HepG2 (cell line): ENCODE results near the gene MIF. TPM values are rescaled to one million over a fixed set of nuclear protein-coding genes. Genes with fewer than 3 reads are reported as not detected.

Experiments used
- ADNP ChIP-seq: sonication (generic); formaldehyde crosslinking; IDR thresholded peaks from 2 replicates; pipeline ENCODE4 v1.4.0; 2020; ENCODE audit warnings: missing genetic modification reagents
- CHD2 ChIP-seq: IDR thresholded peaks from 2 replicates; pipeline ENCODE4 v1.6.1; 2011; ENCODE audit warnings: low read depth, low read length, improper control_type of control experiment
- EEA1 ChIP-seq: sonication (generic); formaldehyde crosslinking; IDR thresholded peaks from 2 replicates; pipeline ENCODE4 v1.5.1; 2020; ENCODE audit warnings: mild to moderate bottlenecking, missing genetic modification reagents, borderline replicate concordance
- EED ChIP-seq: sonication (generic); formaldehyde crosslinking; IDR thresholded peaks from 2 replicates; pipeline ENCODE4 v1.5.0; 2020; ENCODE audit warnings: mild to moderate bottlenecking, missing genetic modification reagents
- EHMT2 ChIP-seq: fragments of 200-600 bp; sonication (generic); IDR thresholded peaks from 2 replicates; pipeline ENCODE4 v1.7.0; 2017; ENCODE audit warnings: antibody characterized with exemption, low read depth, low read length, borderline replicate concordance
- ELF3 ChIP-seq: IDR thresholded peaks from 2 replicates; pipeline ENCODE4 v1.6.1; 2016; ENCODE audit warnings: missing genetic modification reagents, missing compliant biosample characterization
- FOXM1 ChIP-seq: sonication (generic); formaldehyde crosslinking; IDR thresholded peaks from 2 replicates; pipeline ENCODE4 v1.5.0; 2020; ENCODE audit warnings: missing genetic modification reagents
- HES4 ChIP-seq: sonication (generic); formaldehyde crosslinking; IDR thresholded peaks from 2 replicates; pipeline ENCODE4 v1.9.0; 2021; ENCODE audit warnings: mild to moderate bottlenecking, missing genetic modification reagents, borderline replicate concordance
- HOXA3 ChIP-seq: sonication (generic); formaldehyde crosslinking; IDR thresholded peaks from 2 replicates; pipeline ENCODE4 v1.5.0; 2020; ENCODE audit warnings: missing genetic modification reagents
- HOXA5 ChIP-seq: sonication (generic); formaldehyde crosslinking; IDR thresholded peaks from 2 replicates; pipeline ENCODE4 v1.4.0; 2020; ENCODE audit warnings: missing genetic modification reagents
- KAT2B ChIP-seq: fragments of 150-350 bp; IDR thresholded peaks from 2 replicates; pipeline ENCODE4 v1.6.1; 2014; ENCODE audit warnings: low read depth, low read length, borderline replicate concordance
- RFXAP ChIP-seq: sonication (generic); formaldehyde crosslinking; IDR thresholded peaks from 2 replicates; pipeline ENCODE4 v1.4.0; 2020; ENCODE audit warnings: missing genetic modification reagents, borderline replicate concordance
- STAG1 ChIP-seq: sonication (generic); formaldehyde crosslinking; IDR thresholded peaks from 2 replicates; pipeline ENCODE4 v1.4.0; 2020; ENCODE audit warnings: missing genetic modification reagents
- ZFX ChIP-seq: sonication (generic); formaldehyde crosslinking; IDR thresholded peaks from 2 replicates; pipeline ENCODE4 v1.4.0; 2020; ENCODE audit warnings: mild to moderate bottlenecking, low read depth, missing genetic modification reagents, moderate library complexity
- ZNF264 ChIP-seq: sonication (generic); formaldehyde crosslinking; IDR thresholded peaks from 2 replicates; pipeline ENCODE4 v1.4.0; 2020; ENCODE audit warnings: missing genetic modification reagents
- ZNF331 ChIP-seq: sonication (generic); formaldehyde crosslinking; IDR thresholded peaks from 2 replicates; pipeline ENCODE4 v1.4.0; 2020; ENCODE audit warnings: missing genetic modification reagents
- ZNF44 ChIP-seq: sonication (generic); formaldehyde crosslinking; IDR thresholded peaks from 2 replicates; pipeline ENCODE4 v1.5.1; 2020; ENCODE audit warnings: mild to moderate bottlenecking, missing genetic modification reagents
- ZNF556 ChIP-seq: sonication (generic); formaldehyde crosslinking; IDR thresholded peaks from 2 replicates; pipeline ENCODE4 v1.4.0; 2020; ENCODE audit warnings: mild to moderate bottlenecking, missing genetic modification reagents, borderline replicate concordance
- ZNF557 ChIP-seq: sonication (generic); formaldehyde crosslinking; IDR thresholded peaks from 2 replicates; pipeline ENCODE4 v1.4.0; 2020; ENCODE audit warnings: missing genetic modification reagents
- ZNF792 ChIP-seq: IDR thresholded peaks from 2 replicates; pipeline ENCODE4 v1.6.1; 2016
- polyA plus RNA-seq, 8 experiments: library from polyadenylated mRNA; depleted of rRNA in 3 of 8; stranded (reverse) in 7 of 8; unstranded in 1 of 8; fragments of >200 nt; fragmentation: Illumina TruSeq in 4 of 8; extraction: Trizol in 4 of 8; gene quantifications; 2 replicates each; pipeline versions ENCODE4 v1.2.1 to v1.2.3, GENCODE V29; 2011 to 2016; ENCODE audit warnings: low read depth in 4 of 8, missing spikeins in 1 of 8, mixed read lengths in 1 of 8; ENCODE audit not compliant: insufficient read depth in 1 of 8
- total RNA-seq, 5 experiments: library from RNA; depleted of rRNA; stranded (reverse); fragments of >200 nt; fragmentation: Illumina TruSeq; extraction: Trizol; gene quantifications; 2 replicates each; pipeline ENCODE4 v1.2.3, GENCODE V29; 2016; ENCODE audit warnings: low read depth in 1 of 5
- TF ChIP-seq, protein P1 (sequence below): sonication (generic); formaldehyde crosslinking; IDR thresholded peaks from 2 replicates; pipeline ENCODE4 v1.9.0; 2021; ENCODE audit warnings: missing genetic modification reagents, borderline replicate concordance
- TF ChIP-seq, protein P2 (sequence below): sonication (generic); formaldehyde crosslinking; IDR thresholded peaks from 2 replicates; pipeline ENCODE4 v1.5.0; 2020; ENCODE audit warnings: missing genetic modification reagents
- TF ChIP-seq, protein P3 (sequence below): sonication (generic); formaldehyde crosslinking; IDR thresholded peaks from 2 replicates; pipeline ENCODE4 v1.4.0; 2020; ENCODE audit warnings: low read depth, missing genetic modification reagents
- TF ChIP-seq, protein P4 (sequence below): sonication (generic); formaldehyde crosslinking; IDR thresholded peaks from 2 replicates; pipeline ENCODE4 v1.5.0; 2020; ENCODE audit warnings: mild to moderate bottlenecking, missing genetic modification reagents

MIF gene
- total and polyA plus RNA-seq, 2 of the 13 experiments (the other 11 are each of a cell fraction or from before 2014, with no cell fraction given) = 634 to 675 TPM

DNA sequence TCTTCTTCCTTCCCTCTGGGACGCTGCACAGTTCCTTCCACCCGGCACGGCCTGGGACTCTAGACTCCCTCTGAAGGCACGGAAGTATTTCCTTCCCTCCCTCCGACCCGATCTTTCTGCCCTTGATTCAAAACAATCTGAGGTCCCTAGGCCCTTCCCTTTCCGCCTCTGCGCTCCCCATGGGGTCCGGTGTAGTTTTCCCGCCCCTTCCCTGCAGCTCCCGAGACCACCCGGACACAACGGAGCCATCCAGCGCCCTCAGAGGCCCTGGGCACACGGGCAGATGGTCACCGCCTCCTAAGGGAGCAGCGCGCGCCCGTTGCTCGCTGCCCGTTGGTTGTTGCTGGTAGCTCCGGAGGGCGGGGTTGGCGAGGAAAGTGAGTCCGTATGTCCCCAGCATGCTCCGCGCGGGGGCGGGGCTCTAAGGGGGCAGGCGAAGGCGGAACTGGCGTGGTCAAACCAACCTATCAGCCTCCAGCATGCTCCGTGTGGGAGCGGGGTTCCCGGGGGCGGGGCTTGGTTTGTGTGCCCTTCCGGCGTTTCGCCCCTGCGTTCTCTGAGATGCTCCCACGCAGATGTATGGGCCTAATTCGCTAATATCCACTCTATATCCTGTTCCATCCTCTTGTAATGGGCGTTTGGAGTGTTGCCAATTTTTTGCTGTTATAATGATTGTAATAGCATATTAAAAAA is 19.6 kb downstream of the MIF start (continued):
- TF ChIP-seq, protein P1, sequence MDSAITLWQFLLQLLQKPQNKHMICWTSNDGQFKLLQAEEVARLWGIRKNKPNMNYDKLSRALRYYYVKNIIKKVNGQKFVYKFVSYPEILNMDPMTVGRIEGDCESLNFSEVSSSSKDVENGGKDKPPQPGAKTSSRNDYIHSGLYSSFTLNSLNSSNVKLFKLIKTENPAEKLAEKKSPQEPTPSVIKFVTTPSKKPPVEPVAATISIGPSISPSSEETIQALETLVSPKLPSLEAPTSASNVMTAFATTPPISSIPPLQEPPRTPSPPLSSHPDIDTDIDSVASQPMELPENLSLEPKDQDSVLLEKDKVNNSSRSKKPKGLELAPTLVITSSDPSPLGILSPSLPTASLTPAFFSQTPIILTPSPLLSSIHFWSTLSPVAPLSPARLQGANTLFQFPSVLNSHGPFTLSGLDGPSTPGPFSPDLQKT = no peak
- TF ChIP-seq STAG1 (no peak; the same call in 1 of the 2 replicates), RFXAP (peak; percentile 58; the same call in 1 of the 2 replicates), ADNP (no peak), ZNF331 (peak; percentile 76), KAT2B (no peak), HES4 (CRISPR knock-in tag) (no peak), EEA1 (CRISPR knock-in tag) (peak; percentile 70; the same call in 1 of the 2 replicates), ELF3 (peak; percentile 77; the same call in 1 of the 2 replicates), ZNF556 (peak; percentile 30; the same call in 1 of the 2 replicates), HOXA3 (peak; percentile 80), ZNF792 (CRISPR knock-in tag) (peak; percentile 92), ZFX (CRISPR knock-in tag) (peak; percentile 96), HOXA5 (CRISPR knock-in tag) (no peak), ZNF557 (no peak), CHD2 (no peak), FOXM1 (CRISPR knock-in tag) (no peak), EED (peak; percentile 75; the same call in 1 of the 2 replicates), EHMT2 (no peak), ZNF264 (CRISPR knock-in tag) (no peak), ZNF44 (0 out of 2 replicates have a peak, but pooled peaks have one; percentile 80)
- TF ChIP-seq, protein P2, sequence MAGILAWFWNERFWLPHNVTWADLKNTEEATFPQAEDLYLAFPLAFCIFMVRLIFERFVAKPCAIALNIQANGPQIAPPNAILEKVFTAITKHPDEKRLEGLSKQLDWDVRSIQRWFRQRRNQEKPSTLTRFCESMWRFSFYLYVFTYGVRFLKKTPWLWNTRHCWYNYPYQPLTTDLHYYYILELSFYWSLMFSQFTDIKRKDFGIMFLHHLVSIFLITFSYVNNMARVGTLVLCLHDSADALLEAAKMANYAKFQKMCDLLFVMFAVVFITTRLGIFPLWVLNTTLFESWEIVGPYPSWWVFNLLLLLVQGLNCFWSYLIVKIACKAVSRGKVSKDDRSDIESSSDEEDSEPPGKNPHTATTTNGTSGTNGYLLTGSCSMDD (CRISPR knock-in tag) = no peak
- TF ChIP-seq, protein P3, sequence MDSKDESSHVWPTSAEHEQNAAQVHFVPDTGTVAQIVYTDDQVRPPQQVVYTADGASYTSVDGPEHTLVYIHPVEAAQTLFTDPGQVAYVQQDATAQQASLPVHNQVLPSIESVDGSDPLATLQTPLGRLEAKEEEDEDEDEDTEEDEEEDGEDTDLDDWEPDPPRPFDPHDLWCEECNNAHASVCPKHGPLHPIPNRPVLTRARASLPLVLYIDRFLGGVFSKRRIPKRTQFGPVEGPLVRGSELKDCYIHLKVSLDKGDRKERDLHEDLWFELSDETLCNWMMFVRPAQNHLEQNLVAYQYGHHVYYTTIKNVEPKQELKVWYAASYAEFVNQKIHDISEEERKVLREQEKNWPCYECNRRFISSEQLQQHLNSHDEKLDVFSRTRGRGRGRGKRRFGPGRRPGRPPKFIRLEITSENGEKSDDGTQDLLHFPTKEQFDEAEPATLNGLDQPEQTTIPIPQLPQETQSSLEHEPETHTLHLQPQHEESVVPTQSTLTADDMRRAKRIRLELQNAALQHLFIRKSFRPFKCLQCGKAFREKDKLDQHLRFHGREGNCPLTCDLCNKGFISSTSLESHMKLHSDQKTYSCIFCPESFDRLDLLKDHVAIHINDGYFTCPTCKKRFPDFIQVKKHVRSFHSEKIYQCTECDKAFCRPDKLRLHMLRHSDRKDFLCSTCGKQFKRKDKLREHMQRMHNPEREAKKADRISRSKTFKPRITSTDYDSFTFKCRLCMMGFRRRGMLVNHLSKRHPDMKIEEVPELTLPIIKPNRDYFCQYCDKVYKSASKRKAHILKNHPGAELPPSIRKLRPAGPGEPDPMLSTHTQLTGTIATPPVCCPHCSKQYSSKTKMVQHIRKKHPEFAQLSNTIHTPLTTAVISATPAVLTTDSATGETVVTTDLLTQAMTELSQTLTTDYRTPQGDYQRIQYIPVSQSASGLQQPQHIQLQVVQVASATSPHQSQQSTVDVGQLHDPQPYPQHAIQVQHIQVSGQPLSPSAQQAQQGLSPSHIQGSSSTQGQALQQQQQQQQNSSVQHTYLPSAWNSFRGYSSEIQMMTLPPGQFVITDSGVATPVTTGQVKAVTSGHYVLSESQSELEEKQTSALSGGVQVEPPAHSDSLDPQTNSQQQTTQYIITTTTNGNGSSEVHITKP (CRISPR knock-in tag) = no peak
- TF ChIP-seq, protein P4, sequence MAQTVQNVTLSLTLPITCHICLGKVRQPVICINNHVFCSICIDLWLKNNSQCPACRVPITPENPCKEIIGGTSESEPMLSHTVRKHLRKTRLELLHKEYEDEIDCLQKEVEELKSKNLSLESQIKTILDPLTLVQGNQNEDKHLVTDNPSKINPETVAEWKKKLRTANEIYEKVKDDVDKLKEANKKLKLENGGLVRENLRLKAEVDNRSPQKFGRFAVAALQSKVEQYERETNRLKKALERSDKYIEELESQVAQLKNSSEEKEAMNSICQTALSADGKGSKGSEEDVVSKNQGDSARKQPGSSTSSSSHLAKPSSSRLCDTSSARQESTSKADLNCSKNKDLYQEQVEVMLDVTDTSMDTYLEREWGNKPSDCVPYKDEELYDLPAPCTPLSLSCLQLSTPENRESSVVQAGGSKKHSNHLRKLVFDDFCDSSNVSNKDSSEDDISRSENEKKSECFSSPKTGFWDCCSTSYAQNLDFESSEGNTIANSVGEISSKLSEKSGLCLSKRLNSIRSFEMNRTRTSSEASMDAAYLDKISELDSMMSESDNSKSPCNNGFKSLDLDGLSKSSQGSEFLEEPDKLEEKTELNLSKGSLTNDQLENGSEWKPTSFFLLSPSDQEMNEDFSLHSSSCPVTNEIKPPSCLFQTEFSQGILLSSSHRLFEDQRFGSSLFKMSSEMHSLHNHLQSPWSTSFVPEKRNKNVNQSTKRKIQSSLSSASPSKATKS = no peak
